Effector CD8-positive, alpha-beta T cell (primary cell): ENCODE measurements around the gene MASP2.
"Not testable (repeated sequence)": the region's sequence is repeated elsewhere in the genome, so short reads cannot be mapped to it uniquely, and the experiment has no call there.

Experiments used
- DNase-seq: peaks from one replicate; lab custom pipeline; 2025; lab: John Stamatoyannopoulos, UW

The MASP2 gene

DNA sequence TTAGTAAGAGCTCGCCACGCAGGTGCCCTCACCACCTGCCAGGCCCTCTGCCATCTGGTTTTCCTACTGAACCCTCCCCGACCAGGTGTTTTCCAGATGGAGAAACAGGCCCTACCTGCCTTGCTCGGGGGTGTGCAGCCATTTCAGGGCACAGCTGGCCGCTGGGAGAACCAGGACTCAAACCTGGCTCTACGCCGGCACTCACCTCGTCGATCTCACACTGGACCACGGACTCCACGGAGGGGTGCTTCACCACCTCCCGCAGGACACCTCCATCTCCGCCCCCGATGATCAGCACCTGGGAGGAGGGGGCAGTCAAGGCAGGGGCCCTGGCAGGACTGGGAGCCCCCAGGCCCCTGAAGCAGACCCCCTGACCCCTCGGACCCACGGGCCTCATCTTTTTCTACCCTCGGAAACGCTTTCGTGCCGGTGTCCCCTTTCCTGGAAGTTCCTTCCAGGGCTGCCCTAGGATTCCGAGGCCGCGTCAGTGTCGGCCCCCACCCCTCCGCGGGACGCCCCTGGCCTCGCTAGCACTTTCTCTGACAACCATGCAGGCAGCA is 11.6 kb upstream of the MASP2 start:
- DNase-seq, result no peak

DNA sequence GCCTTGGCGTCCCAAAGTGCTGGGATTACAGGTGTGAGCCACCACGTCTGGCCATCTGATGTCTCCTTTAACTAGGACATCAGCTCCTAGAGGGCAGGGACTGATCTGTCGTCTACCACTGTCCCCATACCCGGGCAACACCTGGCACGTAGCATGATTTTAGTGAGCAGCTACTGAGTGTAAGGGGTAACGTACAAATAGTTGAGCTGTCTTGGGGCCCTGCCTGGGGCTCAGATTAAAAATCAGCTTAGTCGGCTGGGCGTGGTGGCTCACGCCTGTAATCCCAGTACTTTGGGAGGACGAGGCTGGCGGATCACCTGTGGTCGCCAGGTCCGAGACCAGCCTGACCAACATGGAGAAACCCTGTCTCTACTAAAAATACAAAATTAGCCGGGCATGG is 11.0 kb upstream of the MASP2 start:
- no peak for DNase-seq

DNA sequence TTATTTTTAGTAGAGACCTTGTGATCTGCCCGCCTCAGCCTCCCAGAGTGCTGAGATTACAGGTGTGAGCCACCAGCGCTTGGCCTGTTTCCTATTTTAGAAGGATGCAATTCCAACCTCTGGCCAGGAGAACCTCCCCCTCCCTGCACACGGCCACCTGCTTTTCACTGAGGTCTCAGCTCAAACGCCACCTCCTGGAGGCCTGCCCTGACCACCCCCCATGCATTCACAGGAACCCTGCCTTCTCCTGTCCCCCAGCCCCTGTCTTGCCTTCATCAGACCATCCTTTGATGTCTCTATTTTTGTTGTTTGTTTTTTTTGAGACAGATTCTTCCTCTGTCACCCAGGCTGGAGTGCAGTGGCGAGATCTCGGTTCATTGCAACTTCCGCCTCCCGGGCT is 10.4 kb upstream of the MASP2 start:
- DNase-seq, result no peak

DNA sequence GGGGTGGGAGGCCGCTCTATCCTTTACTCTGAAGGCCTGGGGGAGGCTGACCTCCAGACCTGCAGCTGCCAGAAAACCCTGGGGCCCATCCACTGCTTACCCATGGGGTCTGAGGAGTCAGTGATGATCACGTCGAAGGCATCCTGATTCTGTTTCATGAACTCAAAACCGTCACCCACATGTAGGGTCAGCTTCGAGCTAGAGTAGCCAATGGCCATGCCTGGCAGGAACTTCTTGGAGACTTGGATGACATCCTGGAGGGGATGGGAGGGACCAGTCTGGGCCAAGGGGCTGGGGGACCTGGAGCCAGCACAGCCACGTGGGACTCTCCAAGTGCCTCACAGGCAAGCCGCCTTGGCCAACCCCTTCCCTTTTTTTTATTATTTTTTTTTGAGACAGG is 9.5 kb upstream of the MASP2 start:
- DNase-seq, result no peak

DNA sequence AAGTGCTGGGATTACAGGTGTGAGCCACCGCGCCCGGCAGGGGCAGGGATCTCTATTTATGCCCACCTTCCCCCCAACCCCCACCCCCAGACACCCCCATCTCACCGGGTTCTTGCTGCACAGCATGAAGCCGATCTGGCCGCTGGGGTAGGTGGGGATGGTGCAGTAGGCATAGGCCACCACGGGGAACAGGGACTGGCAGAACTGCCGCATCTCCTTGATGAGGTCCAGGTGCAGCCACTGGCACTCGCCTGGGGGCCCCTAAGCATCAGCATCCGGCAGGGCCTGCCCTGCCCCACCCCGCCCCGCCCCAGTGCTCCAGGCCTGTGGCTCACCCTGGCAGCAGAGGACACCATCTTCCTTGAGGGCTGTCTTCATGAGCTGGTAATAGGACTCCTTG is 8.6 kb upstream of the MASP2 start:
- no peak for DNase-seq

DNA sequence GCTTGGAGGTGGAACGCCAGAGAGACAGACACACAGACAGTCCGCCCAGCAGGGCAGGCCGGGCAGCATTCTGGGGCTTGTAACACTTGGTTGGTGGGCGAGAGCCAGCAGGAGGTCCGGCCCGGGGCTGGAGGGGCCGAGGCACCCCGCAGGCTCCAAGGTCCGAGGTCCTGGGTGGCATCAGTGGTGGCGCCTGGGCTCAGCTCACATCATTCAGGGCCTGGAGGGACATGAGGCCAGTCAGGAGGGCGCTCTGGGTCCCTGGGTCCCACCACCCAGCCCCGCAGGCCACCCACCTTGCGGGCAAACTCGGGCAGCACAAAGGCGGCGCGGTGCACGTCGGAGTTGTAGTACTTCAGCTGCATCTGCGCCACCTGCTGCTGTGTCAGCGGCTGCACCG is 7.6 kb upstream of the MASP2 start:
- no peak for DNase-seq

DNA sequence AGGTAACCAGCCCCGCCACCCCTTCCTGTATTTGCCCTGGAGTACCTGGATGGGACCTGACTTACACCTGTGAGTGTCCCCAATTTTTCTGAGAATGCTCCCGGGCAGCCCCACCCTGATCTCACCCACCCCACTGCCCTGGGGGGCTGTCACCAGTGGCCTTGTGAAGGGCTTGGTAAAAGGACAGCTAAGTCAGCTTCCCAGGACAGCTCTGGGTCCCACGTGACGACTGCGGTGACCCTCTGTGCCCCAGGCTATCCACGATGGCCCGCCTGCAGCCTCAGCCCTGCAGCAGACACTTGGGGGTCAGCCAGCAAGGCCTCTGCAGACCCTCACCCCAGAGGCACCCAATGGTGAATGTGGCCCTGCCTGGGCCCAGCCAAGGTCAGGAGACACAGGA is 7.1 kb upstream of the MASP2 start:
- no peak for DNase-seq

DNA sequence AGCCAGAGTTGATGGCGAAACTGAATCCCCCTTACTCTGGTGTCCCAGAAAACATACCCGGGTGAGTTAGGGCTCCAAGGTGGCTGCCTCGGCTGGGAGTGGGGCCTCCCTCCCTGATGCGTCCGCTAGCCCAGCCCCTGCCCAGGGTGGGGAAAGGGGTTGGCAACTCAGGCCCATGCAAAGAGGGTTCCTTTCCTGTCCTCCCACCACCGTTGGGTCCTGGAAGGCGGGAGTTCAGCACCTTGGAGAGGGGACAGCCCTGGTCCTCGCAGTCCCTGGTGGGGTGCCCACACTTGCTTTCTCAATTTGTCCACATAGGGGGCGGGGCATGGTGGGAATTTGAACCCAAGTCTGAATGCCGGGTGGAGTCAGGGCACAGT is 6.7 kb upstream of the MASP2 start:
- no peak for DNase-seq

DNA sequence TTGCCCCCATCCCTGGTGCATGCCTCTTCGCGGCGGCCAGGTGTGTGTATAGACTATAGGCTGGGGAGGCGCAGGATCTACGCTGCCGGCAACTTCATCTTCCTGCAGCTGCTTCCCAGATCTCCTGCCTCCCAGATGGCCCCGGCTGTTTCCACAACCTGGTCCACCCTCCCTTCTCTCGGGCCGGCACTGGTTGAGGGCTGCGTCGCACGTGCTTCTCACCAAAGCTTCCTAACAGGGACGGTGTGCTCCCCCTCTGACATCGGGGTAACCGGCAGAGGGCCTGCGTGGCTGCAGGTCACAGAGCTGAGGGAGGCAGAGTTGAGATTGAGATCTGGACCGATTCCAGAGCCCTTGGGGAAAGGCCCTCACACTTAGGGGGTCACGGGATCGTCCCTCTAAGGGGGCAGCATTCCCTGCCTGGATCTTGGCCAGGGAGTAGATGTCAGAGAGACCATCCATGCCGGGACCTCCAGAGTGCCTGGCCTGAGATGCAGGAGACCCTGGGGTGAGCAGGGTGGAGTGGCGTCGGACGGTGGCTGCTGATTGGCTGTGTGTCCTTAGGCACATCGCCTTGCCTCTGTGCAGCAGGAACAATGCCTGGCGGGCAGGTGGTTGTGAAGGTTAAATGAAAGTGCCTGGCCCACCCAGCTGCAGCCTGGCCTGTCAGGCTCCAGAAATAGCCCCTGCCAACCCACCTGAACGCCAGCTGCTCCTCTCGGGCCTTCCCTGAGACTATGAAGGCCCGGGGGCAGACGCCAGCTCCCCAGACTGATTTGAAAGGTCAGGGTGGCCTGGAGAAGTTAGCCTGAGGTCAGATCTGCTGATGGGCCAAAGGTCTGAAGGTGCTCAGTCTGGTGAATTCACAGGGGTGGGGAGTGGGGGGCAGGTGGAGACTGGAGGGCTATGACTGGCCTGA is 6.1 kb upstream of the MASP2 start:
- DNase-seq, result no peak

DNA sequence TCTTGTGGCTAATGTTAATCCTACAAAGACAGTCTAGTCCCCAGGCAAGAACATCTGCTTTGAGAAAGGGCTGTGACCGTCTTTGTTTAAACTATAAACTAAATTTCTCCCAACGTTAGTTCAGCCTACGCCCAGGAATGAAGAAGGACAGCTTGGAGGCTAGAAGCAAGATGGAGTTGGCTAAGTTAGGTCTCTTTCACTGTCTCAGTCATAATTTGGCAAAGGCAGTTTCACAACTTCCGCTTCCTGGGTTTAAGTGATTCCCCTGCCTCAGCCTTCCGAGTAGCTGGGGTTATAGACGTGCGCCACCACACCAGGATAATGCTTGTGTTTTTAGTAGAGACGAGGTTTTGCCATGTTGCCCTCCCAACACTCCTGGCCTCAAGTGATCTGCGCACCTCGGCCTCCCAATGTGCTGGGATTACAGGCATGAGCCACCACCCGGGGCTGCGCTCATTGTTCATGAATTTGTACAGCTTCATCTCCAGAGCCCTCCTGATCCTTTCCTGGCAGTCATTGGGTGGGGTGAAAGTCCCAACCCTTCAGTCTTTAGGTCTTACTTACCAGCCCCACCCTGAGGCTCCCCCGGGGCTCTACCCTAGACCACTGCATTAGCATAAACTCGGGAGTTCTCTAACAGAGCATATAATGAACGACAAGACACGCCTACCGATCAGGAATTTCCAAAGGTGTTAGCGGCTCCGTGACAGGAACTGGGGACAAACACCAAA is 4.9 kb upstream of the MASP2 start:
- no peak for DNase-seq

DNA sequence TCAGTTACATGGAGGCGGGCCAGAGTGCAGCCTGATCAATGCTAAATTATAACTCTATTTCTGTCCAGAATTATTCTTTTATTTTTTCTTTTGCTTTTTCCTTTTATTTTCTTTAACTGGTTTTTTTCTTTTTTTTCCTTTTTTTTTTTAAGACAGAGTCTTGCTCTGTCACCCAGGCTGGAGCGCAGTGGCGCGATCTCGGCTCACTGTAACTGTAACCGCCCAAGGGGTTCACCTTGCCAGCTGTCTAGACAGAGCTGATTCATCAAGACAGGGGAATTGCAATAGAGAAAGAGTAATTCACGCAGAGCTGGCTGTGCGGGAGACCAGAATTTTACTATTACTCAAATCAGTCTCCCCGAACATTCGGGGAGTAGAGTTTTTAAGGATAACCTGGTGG is 4.1 kb upstream of the MASP2 start:
- not testable (repeated sequence) for DNase-seq

DNA sequence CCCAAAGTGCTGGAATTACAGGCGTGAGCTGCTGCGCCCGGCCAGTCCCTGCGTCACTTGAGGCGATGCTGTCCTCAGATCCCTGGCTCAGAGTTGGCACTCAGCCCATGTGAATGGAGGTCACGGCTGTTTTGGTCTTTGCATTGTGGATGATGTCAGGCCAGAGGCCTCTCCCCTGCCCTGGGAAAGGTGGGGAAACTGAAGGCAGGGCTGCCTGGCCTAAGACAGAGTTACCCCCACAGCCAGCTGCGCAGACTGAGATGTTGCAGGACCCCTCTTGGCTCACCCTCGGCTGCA is 821 bp downstream of the MASP2 start:
- no peak for DNase-seq

DNA sequence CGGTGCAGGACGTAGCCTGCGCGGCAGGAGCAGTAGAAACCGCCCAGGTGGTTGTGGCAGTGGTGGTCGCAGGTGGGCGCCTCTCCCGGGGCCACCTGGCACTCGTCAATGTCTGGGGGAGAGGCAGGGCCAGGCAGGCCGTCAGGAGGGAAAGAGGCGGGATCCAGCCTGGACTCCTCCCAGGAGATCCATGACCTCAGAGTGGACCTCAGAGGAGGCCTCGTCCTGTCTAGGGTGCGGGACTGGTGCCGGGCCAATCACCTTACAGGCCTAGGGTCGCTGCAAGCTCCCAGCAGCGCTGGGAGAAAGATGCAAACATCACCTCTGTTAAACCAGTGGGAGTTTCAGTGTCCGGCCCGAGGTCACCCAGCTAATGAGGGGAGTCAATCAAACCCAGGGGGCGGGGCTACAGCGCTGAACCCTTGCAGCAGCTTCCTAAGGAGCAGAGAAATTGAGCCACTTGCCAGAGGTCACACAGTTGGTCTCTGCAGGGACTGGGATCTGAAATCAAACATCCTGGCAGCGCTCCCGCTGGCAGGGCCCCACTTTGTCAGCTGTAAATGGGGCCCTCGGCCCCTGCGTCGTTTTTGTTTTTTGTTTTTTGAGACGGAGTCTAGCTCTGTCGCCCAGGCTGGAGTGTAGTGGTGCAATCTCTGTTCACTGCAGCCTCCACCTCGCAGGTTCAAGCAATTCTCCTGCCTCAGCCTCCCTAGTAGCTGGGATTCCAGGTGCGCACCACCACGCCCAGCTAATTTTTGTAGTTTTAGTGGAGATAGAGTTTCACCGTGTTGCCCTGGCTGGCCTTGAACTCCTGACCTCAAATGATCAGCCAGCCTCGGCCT is 1.4 kb downstream of the MASP2 start:
- DNase-seq, result no peak

DNA sequence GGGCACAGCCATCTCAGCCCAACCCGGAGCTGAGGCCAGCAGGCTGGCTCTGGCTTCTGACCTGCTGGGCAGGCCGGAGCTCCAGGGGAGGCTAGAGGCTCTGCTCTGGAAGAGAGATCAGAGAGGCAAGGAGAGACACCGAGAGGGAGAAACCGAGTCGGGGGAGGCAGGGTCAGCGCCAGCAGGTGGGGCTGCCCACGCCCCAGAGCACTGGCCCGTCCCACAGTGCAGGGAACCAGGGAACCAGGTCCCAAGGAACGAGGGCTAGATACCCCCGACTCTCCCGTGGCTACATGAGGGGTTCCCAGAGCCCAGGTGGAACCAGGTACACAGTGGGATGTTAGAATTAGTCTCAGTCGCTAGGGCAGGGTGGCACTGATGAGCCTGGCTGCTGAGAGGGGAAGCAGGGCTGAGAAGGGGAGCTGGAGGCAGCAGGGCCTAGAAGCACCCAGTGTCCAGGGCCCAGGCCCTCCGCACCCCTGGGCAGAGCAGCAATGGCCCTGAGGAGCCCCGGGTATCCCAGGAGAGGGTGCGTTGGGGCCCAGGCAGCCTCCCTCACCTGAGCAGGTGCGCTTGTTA is 2.1 kb downstream of the MASP2 start:
- no peak for DNase-seq

DNA sequence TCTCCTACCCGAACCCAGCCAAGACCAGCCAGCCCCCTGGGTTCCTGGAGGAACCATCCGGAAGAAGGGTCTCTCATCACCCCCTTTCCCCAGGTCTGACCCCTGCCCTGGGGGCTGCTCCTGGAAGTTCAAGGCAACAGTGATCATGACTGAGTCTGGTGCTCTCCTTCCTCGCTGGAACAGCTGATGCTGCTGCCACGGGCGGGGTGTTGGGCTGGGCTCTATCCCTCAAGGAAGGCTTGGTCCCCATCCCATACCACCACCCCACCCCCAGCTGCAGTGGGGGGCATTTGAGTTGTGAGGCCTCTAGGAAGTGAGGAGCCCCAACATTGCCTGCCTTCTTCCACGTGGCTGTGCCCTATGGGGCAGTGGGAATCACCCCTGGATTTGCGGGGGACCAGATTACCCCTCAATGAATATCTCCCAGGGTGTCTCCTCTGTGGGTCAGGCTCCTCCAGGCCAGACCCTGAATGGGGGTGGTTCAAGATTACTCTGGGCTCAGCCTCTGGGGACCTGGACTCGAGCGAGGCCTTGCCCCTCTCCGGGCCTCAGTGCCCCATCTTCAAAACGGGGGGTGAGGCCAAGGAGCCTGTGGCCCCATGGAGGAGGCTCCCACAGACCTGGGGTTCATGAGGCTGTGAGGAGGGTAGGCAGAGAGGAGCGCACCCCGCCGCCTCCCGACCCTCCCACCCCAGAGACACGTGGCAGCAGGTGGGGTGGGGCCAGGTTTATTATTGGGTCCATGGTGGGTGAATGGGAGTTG is 2.8 kb downstream of the MASP2 start:
- no peak for DNase-seq

DNA sequence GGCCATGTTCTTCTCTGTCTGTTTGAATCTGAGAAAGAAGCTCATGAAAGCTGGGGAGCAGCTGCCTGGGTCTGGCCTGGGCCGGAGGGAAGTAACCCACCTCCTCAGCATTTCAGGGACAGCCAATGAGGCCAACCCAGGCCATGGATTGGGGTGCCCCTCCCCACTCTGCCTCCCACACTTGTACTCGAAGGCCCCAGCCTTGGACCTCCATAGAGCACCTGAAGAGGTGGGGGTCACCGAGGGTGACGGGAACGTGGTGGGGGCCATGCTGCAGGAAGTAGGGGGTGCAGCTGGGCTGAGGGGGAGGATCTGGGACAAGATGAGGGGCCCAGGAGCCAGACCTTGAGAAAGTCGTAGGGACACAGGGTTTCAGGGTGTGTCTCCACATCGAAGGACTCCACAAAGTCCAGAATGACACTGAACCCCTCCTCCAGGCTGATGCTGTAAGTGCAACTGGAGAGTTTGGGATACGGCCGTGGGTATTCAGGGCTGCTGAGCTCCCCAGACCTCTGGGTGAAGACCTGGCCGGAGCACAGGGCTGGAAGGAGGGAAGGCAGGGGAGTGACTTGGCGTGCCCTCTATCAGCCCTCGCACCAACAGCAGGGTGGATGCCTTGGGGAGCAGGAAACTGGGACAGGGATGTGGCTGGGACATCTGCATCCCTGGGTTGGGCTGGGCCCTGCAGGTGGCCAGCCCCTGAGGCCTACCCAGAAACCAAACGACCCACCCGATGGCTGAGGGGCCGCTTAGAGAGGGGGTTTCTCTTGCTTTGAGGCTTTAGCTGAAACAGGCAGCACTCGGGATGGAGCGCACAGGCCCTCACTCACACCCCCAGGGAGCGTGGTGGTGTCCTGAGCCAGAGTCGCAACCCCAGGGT is 3.8 kb downstream of the MASP2 start:
- no peak for DNase-seq

DNA sequence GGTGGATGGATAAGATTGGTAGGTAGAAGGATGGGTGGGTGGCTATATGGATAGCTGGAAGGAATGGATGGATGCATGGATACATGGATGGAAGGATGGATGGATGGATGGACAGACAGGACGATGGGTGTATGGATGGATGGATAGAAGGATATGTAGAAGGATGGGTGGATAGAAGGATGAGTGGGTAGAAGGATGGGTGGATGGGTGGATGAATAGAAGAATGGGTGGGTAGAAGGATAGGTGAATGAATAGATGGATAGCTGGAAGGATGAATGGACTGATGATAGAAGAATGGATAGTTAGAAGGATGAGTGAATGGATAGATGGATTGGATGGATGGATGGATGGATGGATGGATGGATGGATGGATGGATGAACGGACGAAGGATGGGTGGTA is 5.0 kb downstream of the MASP2 start:
- no peak for DNase-seq

DNA sequence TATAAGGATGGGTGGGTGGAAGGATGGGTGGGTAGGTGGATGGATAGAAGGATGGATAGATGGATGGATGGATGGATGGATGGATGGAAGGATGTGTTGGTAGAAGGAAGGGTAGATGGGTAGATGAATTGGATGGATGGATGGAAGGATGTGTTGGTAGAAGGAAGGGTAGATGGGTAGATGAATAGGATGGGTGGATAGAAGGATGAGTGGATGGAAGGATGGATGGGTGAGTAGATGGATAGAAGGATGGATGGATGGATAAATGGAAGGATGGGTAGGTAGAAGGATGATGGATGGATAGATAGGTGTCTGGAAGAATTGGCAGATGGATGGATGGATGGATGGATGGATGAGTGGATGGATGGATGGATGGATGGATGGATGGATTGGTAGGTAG is 6.0 kb downstream of the MASP2 start:
- DNase-seq, result no peak

DNA sequence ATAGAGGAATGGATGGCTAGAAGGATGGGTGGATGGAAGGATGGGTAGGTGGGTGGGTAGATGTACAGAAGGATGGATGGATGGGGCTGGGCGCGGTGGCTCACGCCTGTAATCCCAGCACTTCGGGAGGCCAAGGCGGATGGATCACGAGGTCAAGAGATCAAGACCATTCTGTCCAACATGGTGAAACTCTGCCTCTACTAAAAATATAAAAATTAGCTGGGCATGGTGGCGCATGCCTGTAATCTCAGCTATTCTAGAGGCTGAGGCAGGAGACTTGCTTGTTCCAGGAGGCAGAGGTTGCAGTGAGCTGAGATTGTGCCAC is 7.0 kb downstream of the MASP2 start:
- DNase-seq, result not testable (repeated sequence)

DNA sequence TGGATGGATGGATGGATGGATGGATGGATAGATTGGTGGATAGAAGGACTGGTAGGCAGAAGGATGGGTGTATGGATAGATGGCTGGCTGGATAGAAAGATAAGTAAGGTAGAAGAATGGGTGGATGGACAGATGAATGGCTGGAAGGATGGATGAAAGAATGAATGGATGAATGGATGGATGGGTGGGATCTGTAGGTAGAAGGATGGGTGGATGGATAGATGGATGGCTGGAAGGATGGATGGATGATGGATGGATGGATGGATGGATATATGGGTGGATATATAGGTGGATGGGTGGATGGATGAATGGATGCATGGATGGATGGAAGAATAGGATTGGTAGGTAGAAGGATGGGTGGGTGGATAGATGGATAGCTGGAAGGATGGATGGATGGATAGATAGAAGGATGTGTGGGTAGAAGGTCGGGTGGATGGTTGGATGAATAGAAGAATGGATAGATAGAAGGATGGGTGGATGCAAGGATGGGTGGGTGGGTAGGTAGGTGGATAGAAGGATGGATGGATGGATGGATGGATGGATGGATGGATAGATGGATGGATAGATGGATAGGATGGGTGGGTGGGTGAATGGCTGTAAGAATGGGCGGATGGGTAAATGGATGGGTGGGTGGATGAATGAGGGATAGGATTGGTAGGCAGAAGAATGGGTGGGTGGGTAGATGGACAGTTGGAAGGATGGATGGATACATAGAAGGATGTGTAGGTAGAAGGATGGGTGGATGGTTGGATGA is 7.5 kb downstream of the MASP2 start:
- no peak for DNase-seq
